Right atrium auricular region (tissue), 2 donors: ENCODE measurements around the gene CKS1B. TPM values are rescaled to one million over a fixed set of nuclear protein-coding genes. Genes with fewer than 3 reads are reported as not detected.

Experiments used
- DNase-seq: peaks from one replicate; pipeline ENCODE4 v3.0.0-alpha.2; 2019; ENCODE audit warnings: low spot score
- H3K27ac ChIP-seq, 2 donors: fragments of 200-600 bp; sonication (generic); 1 replicate in 1 of 2; 2 replicates in 1 of 2; pipeline ENCODE4 v1.5.1; 2016 to 2019
- H3K27me3 ChIP-seq, 2 donors: fragments of 200-600 bp; sonication (generic); one replicate each; pipeline versions ENCODE4 v1.5.1 to v1.6.0; 2017 to 2019
- H3K36me3 ChIP-seq: fragments of 200-600 bp; sonication (generic); one replicate; pipeline ENCODE4 v1.5.1; 2016
- H3K4me1 ChIP-seq, 2 donors: fragments of 200-600 bp; sonication (generic); one replicate each; pipeline versions ENCODE4 v1.5.1 to v1.6.0; 2017 to 2019
- H3K4me3 ChIP-seq, 2 donors: fragments of 200-600 bp; sonication (generic); 1 replicate in 1 of 2; 2 replicates in 1 of 2; pipeline ENCODE4 v1.5.1; 2017 to 2019; ENCODE audit warnings: mild to moderate bottlenecking in 1 of 2, moderate library complexity in 1 of 2
- H3K9me3 ChIP-seq, 2 donors: fragments of 200-600 bp; sonication (generic); one replicate each; pipeline ENCODE4 v1.5.1; 2019
- total RNA-seq, 2 donors: library from RNA; depleted of rRNA; stranded (reverse); fragments of >200 nt; gene quantifications; one replicate each; pipeline ENCODE4 v1.1.0, GENCODE V29; 2016
- TF ChIP-seq, protein P1 (sequence below), 2 donors: fragments of 200-600 bp; sonication (generic); IDR thresholded peaks; one replicate each; pipeline ENCODE4 v1.5.1; 2019; ENCODE audit warnings: antibody characterized with exemption in 2 of 2

CKS1B gene
- total RNA-seq, 2 donors from 2014 or later = 20.0 to 23.8 TPM

DNA sequence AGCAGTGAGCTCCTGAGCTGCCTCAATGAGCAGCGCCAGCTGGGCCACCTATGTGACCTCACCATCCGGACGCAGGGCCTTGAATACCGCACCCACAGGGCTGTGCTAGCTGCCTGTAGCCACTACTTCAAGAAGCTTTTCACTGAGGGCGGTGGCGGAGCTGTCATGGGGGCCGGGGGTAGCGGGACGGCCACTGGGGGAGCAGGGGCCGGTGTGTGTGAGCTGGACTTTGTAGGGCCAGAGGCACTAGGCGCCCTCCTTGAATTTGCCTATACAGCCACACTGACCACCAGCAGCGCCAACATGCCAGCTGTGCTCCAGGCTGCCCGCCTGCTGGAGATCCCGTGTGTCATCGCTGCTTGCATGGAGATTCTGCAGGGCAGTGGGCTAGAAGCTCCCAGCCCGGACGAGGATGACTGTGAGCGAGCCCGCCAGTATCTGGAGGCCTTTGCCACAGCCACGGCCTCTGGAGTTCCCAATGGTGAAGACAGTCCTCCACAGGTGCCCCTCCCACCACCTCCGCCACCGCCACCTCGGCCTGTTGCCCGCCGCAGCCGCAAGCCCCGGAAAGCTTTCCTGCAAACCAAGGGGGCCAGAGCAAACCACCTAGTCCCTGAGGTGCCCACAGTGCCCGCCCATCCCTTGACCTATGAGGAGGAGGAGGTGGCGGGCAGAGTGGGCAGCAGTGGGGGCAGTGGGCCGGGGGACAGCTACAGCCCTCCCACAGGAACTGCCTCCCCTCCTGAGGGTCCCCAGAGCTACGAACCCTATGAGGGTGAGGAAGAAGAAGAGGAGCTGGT, 40.4 kb downstream of the CKS1B start:
- Histone ChIP-seq H3K27me3 (no peaks in the 10 kb centered on the region), H3K36me3 (peaks cover 26% of the 10 kb centered on the region), H3K4me3 (no peak overlapping the region), H3K27ac (no peak overlapping the region), H3K4me1 (peaks cover 0 to 59% of the 10 kb centered on the region in 2 donors), H3K9me3 (no peaks in the 10 kb centered on the region)
- no peak for DNase-seq
- TF ChIP-seq, protein P1, sequence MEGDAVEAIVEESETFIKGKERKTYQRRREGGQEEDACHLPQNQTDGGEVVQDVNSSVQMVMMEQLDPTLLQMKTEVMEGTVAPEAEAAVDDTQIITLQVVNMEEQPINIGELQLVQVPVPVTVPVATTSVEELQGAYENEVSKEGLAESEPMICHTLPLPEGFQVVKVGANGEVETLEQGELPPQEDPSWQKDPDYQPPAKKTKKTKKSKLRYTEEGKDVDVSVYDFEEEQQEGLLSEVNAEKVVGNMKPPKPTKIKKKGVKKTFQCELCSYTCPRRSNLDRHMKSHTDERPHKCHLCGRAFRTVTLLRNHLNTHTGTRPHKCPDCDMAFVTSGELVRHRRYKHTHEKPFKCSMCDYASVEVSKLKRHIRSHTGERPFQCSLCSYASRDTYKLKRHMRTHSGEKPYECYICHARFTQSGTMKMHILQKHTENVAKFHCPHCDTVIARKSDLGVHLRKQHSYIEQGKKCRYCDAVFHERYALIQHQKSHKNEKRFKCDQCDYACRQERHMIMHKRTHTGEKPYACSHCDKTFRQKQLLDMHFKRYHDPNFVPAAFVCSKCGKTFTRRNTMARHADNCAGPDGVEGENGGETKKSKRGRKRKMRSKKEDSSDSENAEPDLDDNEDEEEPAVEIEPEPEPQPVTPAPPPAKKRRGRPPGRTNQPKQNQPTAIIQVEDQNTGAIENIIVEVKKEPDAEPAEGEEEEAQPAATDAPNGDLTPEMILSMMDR (IDR thresholded peaks at IDR 0.05) = no peak

DNA sequence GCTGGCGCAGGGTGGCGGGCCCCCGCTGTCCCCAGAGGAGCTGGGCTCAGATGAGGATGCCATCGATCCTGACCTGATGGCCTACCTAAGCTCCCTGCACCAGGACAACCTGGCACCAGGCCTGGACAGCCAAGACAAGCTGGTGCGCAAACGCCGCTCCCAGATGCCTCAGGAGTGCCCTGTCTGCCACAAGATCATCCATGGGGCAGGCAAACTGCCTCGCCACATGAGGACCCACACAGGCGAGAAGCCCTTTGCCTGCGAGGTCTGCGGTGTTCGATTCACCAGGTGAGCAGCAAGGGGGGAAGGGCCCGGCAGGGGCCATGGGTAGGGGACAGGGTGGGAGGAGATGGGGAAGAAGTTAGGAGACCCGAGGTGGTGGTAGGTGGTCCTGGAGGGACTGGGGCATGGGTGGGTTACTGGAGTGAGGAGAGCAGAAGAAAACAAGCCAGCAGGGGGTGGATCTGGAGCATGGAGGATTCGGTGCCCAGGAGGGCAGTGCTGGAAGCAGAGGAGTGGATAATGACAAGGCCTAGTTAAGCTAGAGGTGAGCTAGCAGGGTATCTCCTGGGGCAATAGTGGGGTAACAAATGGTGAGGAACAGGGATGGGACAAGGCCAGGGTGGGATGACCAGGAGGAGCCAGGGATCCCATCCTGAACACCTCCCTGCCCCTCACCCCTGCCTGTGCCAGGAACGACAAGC, 41.2 kb downstream of the CKS1B start:
- Histone ChIP-seq H3K27me3 (no peaks in the 10 kb centered on the region), H3K36me3 (peaks cover 26% of the 10 kb centered on the region), H3K9me3 (no peaks in the 10 kb centered on the region), H3K4me3 (no peak overlapping the region), H3K27ac (no peak overlapping the region), H3K4me1 (peaks cover 0 to 52% of the 10 kb centered on the region in 2 donors)
- TF ChIP-seq, protein P1 (IDR thresholded peaks at IDR 0.05) = no peak
- no peak for DNase-seq

DNA sequence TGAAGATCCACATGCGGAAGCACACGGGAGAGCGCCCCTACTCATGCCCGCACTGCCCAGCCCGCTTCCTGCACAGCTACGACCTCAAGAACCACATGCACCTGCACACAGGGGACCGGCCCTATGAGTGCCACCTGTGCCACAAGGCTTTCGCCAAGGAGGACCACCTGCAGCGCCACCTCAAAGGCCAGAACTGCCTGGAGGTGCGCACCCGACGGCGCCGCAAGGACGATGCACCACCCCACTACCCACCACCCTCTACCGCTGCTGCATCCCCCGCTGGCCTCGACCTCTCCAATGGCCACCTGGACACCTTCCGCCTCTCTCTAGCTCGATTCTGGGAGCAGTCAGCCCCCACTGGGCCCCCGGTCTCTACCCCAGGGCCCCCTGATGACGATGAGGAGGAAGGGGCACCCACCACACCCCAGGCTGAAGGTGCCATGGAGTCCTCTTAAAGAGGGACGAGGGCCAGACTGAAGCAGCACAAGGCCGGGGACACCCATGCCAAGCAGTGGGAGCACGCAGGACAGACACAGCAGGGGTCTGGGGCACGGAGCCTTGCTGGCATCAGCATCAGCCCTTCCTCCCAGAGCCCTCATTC, 41.9 kb downstream of the CKS1B start:
- Histone ChIP-seq H3K4me1 (peaks cover 0 to 45% of the 10 kb centered on the region in 2 donors), H3K4me3 (no peak overlapping the region)

DNA sequence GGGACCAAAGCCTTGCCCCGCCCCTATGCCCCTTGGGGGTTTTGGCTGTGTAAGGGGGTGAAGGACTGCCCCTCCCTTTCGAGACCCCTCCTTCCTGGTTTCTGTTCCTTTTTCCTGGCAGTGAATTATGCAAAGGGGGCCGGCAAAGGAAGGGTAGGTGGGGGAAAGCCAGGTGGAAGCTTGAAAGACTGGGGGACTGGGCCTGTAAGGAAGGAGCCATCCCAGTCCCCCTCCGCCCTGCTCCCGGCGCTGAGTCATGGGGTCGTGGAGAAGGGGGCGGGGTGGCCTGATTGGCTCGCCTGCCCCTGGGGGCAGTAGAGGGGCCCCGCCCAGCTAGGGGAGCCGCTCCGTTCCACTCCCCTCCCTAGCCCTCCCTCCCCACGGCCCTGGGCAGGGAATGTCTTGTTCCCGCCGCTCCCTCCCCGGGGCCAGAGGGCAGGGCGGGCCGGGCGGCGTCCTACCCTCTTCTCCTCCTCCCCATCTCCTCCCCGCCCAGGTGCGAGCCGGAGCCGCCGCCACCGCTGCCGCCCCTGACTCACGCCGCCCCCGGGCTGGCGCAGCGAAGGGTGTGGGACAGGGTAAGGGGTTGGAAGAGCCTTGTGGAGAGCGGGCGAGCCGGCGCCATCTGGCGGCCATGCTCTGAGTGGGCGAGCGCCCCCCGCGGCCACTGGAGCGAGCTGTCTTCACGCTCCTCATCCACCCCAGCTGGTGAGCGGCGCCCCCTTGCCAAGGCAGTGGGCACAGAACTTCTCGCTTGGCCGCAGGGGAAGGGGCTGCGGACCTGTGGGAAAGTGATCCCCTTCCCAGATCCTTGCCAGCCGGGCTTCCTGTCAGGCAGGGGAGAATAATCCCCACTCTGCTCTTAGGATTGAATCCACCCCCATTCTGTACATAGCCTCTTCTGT, 42.8 kb downstream of the CKS1B start:
- TF ChIP-seq, protein P1 (IDR thresholded peaks at IDR 0.05) = peak; percentile 98 to 100
- H3K9me3 ChIP-seq = no peaks in the 10 kb centered on the region
- no peaks in the 10 kb centered on the region for H3K27me3 ChIP-seq
- peak; percentile 93 for DNase-seq
- peak overlapping the region; percentile 23 to 54 for H3K4me3 ChIP-seq
- H3K36me3 ChIP-seq = peaks cover 26% of the 10 kb centered on the region
- H3K4me1 ChIP-seq = peaks cover 0 to 36% of the 10 kb centered on the region in 2 donors
- peak overlapping the region; percentile 88 to 93 for H3K27ac ChIP-seq

More for the DNA sequence above, 41.9 kb downstream of the CKS1B start:
- no peak for DNase-seq
- H3K27ac ChIP-seq = peak overlapping the region; percentile 88 to 93
- peaks cover 26% of the 10 kb centered on the region for H3K36me3 ChIP-seq
- no peaks in the 10 kb centered on the region for H3K9me3 ChIP-seq
- H3K27me3 ChIP-seq = no peaks in the 10 kb centered on the region
- TF ChIP-seq, protein P1 (IDR thresholded peaks at IDR 0.05) = no peak

DNA sequence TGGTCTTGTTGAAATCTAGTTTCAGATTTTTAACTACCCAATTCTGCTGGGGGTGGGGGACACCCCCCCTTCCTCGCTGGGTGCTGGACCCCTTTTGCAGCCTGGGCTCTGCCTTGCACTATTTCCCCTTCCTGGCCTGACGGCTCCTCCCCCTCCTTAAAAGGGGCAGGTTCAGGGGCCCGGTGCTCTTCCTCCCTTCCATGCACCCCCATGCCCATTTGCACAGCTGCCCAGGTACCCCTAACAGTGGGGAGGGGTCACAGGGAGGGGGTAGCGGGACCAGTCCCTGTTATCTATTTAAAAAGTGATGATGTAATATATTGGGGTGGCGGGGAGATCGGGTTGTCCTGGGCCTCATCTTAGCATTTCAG, 43.5 kb downstream of the CKS1B start:
- Histone ChIP-seq H3K4me3 (peak overlapping the region; percentile 23 to 54), H3K9me3 (no peaks in the 10 kb centered on the region), H3K27ac (peak overlapping the region; percentile 88 to 93), H3K4me1 (peaks cover 0 to 31% of the 10 kb centered on the region in 2 donors), H3K27me3 (no peaks in the 10 kb centered on the region), H3K36me3 (peaks cover 26% of the 10 kb centered on the region)
- no peak for DNase-seq
- TF ChIP-seq, protein P1 (IDR thresholded peaks at IDR 0.05) = no peak
